HG03342 (cell line): ENCODE results near the gene FBXO28.
"Not testable (repeated sequence)": the region's sequence is repeated elsewhere in the genome, so short reads cannot be mapped to it uniquely, and the experiment has no call there.

Experiments
- ATAC-seq: cut with Tn5 transposase; IDR thresholded peaks from one replicate; pipeline ENCODE4 v1.9.1; 2021; ENCODE audit warnings: mild to moderate bottlenecking, moderate library complexity; ENCODE audit not compliant: unreplicated experiment

FBXO28 gene

GRCh38 chr1:224113918-224114786 is at the start of gene FBXO28:
Gene FBXO28 (plus strand): TSS chr1:224114111. CDS start chr1:224114130, 19 bp downstream.
- ATAC-seq, result peak; percentile 99

GRCh38 chr1:224064150-224064549 is 49.8 kb upstream of the FBXO28 start:
- no peak for ATAC-seq

DNA sequence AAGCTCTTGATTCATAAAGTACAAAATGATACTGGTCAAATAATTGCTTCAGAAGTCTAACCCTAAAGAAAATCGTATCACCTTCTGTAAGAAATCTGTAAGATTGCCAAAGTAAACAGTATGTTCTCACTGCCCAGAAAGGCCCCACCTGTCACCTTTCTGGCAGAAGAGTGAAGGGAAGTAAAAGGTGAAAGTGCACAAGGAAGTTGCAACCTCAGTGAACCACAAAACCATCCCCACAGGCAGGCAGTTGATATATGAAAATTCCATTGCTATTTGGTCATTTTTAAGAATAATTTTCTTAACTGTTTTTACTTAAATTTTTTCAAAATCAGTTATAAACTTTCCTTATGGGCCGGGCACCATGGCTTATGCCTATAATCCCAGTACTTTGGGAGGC is 48.5 kb upstream of the FBXO28 start:
- ATAC-seq, result no peak

DNA sequence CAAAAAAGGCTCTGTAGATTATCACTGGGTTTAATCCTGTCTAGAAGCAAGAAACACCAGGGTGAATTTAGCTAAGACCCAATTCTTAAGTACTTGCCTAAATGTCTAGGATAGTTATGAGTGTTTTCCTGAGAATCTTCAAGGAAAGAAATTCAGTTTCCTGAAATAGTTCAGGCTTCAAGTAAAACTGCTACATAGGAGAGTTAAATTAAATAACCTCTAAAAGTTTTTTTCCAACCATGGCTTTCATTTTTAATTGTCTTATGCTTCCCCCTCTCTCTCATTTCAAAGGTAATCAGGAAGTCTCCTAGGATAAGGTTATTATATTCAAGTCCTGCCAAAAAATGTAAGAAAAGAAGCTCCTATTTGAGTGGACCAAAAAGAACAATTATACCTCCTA is 46.7 kb upstream of the FBXO28 start:
- ATAC-seq, result no peak

DNA sequence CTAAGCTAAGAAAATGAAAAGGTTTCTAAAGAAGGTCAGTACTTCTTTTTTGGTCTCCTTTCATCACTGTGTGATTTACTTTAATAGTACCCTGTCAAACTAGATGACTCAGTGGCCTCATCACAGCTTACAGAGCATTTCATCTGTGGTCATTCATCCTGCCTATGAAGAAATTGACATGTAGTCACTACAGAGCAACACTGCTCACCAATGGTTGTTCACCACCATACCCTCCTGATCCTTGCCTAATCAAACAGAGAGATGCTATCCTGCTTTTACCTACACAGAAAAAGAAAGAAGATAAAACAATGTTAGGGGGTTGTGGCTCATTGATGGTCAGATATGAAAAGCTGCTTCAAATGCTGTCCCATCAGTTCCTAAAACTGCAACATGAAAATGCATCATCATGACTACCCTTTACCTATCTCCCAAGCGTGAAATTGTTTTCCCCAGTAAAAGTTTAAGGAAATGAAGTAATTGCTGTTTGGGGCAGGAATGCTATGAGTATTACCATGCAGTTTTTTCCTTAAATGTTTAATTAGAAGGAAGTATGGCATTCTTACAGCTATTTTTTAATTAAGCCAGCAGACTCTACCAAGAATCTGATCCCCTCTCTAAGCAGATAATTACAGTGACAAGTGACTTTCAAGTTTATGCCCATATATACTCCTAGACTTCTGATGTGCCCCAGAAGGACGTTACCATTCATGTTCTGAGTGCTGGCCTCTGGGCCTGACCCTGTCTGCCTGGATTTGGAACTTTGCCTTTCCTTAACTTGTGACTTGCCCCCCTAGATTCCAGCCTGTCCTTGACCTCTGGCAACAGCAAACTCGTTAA is 46.1 kb upstream of the FBXO28 start:
- no peak for ATAC-seq

DNA sequence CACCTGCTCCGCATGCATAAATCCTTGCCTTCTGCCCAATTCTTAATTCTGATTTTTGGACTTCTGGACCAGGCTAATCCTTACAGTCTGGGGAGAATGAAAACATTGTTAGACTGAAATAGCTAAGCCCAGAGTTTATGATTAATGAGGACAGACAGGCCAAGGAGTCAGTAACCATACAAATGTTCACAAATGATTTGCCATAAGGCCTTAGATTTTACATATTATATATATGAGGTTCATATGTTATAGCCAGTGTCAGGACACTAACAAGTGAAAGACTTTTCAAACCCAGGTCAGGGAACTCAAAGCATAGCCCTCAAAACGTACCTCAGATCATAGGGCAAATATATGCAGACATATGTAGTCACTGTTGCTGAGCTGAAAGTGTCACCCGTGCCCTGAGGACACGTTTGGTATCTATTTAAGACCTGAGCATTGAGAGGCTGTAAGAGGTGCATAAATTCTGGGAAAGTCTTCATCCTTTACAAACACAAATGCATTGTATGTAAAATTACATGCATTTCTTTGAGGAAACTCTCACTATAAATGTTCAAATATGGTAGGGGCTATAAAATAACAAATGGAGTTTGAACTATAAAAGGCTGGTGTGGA is 45.3 kb upstream of the FBXO28 start:
- ATAC-seq, result no peak

- no peak for ATAC-seq
These were observed 44.8 kb upstream of the FBXO28 start for GRCh38 chr1:224069138-224069537.

- ATAC-seq, result no peak
These were observed 43.4 kb upstream of the FBXO28 start for GRCh38 chr1:224070521-224070920.

DNA sequence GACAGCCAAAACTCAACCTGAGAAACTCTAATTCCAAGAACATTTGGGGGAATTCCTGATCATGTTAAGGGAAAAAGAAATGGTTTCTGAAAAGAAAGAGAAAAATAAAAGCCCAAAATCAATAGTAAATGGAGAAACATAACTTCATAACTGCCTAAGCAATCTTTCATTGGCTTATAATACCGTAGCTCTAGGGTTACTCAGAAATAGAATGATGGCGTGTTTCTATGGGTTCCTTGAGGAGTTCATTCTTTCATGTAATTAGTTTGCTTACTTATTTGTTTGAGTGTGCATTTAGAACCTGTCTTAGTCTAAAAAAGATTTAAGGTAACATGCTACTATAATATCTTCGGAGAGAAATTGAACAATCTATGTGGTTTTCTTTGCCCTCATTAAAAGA is 37.5 kb upstream of the FBXO28 start:
- ATAC-seq, result no peak

GRCh38 chr1:224079644-224080043 is 34.3 kb upstream of the FBXO28 start:
- not testable (repeated sequence) for ATAC-seq

GRCh38 chr1:224080115-224080774 is 33.7 kb upstream of the FBXO28 start:
- no peak for ATAC-seq

GRCh38 chr1:224081604-224082003 is 32.3 kb upstream of the FBXO28 start:
- no peak for ATAC-seq

DNA sequence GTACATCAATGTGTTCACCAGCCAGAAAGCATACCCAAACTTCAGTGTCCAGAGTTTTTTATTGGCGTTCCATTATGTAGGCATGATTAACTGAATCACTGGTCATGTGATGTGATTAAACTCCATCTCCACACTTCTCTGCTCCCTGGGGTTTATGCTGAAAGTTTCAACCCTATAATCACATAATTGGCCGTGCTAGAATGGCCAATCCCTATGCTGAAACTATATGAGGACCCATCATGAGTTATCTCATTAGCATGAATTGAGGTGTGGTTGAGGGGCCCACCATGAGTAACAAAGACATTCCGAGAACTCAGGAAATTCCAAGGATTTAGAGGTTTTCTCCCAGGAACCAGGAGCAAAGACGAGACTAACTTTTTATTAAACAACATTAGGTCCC is 31.8 kb upstream of the FBXO28 start:
- no peak for ATAC-seq

- ATAC-seq, result no peak
These were observed 29.0 kb upstream of the FBXO28 start for GRCh38 chr1:224084867-224085266.

DNA sequence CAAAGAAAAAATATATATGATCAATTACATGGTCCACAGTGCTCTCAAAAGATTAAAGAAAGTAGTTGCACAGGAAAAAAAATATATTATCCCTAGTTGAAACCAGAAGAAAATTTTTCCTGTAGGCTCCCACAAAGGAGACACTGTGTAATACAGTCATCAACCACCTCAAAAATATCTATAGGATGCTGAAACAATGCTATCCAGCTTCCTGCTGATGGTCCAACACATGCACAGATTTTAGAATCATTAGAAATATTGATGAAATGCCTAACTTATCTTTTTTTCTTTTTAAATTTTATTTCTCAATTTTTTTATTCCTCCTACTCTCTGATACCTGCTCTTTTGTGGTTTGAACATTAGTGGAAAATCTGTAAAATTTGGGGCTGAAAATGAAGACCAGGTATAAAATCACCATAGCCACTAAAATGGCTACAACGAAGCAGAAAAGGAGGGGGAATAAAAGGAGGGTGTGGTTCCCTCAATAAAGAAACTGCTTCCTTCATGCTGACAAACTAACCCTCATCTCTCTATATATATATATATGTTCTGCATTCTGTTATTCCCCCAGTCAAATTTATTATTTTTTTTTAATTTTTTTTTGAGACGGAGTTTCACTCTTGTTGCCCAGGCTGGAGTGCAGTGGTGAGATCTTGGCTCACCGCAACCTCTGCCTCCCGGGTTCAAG is 28.3 kb upstream of the FBXO28 start:
- ATAC-seq, result no peak

DNA sequence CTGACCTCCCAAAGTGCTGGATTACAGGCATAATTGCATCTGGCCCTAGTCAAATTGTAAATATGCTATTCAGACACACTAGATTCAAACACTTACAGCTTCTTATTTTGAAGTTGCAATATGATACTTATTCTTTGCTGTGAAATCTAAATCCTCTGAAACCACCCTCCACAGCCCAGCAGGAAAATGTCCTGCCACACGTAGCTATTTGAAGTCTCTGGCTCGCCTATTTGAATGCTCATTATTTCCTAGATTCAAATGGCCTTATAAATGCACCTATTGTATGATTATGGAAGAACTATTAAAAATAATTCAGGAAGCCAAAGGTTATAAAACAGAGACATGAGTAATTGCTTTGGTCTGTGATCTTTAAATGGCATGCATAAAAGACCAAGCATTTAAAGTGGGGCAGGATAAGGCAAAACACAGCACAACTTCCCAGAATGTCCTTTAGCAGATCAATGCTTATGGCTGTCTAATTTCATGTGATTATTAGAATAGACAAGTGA is 26.6 kb upstream of the FBXO28 start:
- ATAC-seq, result no peak

DNA sequence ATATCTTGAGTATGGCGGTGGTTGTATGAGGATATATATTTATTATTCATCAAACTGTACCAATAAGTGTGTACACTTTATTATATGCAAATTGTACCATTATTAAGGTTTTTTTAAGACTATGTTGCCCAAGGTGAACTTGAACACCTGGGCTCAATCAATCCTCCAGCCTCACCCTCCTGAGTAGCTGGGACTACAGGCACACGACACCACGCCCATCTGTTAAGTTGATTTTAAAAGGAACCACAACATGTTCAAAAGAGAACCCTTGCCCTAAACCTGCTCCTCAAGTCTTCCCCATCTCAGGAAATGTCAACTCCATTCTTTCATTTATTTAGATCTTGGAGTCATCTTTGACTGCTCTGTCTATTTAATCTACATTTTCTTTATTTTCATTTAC is 24.3 kb upstream of the FBXO28 start:
- ATAC-seq, result no peak

DNA sequence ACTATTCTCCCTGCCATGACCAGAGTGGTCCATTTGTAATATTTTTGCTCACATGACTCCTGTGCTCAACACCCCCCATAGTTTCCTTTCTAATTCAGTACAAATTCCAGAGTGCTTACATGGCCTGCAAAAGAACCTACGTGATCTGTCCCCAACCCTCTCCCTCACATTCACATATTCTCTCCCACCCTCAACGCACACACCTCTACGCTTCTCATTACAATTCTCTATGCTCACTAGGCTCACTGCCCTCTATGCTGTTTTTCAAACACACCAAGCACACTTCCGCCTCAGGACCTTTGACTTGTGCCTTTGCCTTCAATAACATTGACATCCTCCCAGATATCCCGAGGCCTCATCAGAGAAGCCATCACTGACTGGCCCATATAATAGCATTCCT is 23.8 kb upstream of the FBXO28 start:
- no peak for ATAC-seq

GRCh38 chr1:224092111-224092510 is 21.8 kb upstream of the FBXO28 start:
- no peak for ATAC-seq

GRCh38 chr1:224092601-224093000 is 21.3 kb upstream of the FBXO28 start:
- no peak for ATAC-seq
